ENCODE measurements around the gene HEXIM1. TPM values are rescaled to one million over a fixed set of nuclear protein-coding genes. Genes with fewer than 3 reads are reported as not detected.
A peak's percentile ranks its signal among the peaks of the same experiment; 100 is the strongest.

Gene HEXIM1
- total RNA-seq, 1 donor from 2014 or later: 20.3 TPM

- DNase-seq: no peak
Measured at GRCh38 chr17:45130681-45131615, 17.3 kb upstream of the HEXIM1 start.

GRCh38 chr17:45131616-45132319 is 16.5 kb upstream of the HEXIM1 start:
- peak; percentile 71 for DNase-seq

GRCh38 chr17:45132320-45132571 is 16.0 kb upstream of the HEXIM1 start, which contains the start of gene PLCD3:
PLCD3 (minus strand) TSS chr17:45132515; CDS start chr17:45132410, 105 bp downstream.
- no peak for DNase-seq

GRCh38 chr17:45132572-45133463 is 15.5 kb upstream of the HEXIM1 start:
- peak; percentile 89 for DNase-seq

- DNase-seq: peak; percentile 99
Measured at GRCh38 chr17:45135192-45135977, 12.9 kb upstream of the HEXIM1 start, which contains the start of gene ACBD4. ACBD4 (plus strand) TSS chr17:45135687; CDS start chr17:45136145, 458 bp downstream.

- no peak for DNase-seq
Measured at GRCh38 chr17:45135978-45136791, 12.1 kb upstream of the HEXIM1 start.

- DNase-seq: no peak
Measured at GRCh38 chr17:45136846-45137560, 11.3 kb upstream of the HEXIM1 start.

GRCh38 chr17:45137561-45138305 is 10.5 kb upstream of the HEXIM1 start:
- no peak for DNase-seq

GRCh38 chr17:45138911-45139532 is 9.3 kb upstream of the HEXIM1 start:
- no peak for DNase-seq

- DNase-seq: no peak
Measured at GRCh38 chr17:45139533-45139920, 8.7 kb upstream of the HEXIM1 start.

- no peak for DNase-seq
Measured at GRCh38 chr17:45143094-45143670, 5.1 kb upstream of the HEXIM1 start.

- peak; percentile 91 for DNase-seq
Measured at GRCh38 chr17:45143767-45144198, 4.5 kb upstream of the HEXIM1 start.

GRCh38 chr17:45144199-45145034 is 3.9 kb upstream of the HEXIM1 start:
- DNase-seq: peak; percentile 72

GRCh38 chr17:45145035-45145389 is 3.3 kb upstream of the HEXIM1 start:
- no peak for DNase-seq

- DNase-seq: no peak
Measured at GRCh38 chr17:45146166-45146565, 2.1 kb upstream of the HEXIM1 start.

- no peak for DNase-seq
Measured at GRCh38 chr17:45146592-45146889, 1.7 kb upstream of the HEXIM1 start.

GRCh38 chr17:45146890-45147580 is 1.2 kb upstream of the HEXIM1 start:
- DNase-seq: peak; percentile 90

Data from tongue (tissue), 2 donors.